ENCODE data around the gene RHBDD3. TPM values are rescaled to one million over a fixed set of nuclear protein-coding genes. Genes with fewer than 3 reads are reported as not detected.

RHBDD3 gene
- total and polyA plus RNA-seq, 2 donors (not counting 1 experiment from before 2014, with no cell fraction given) = 11.9 to 12.5 TPM

DNA sequence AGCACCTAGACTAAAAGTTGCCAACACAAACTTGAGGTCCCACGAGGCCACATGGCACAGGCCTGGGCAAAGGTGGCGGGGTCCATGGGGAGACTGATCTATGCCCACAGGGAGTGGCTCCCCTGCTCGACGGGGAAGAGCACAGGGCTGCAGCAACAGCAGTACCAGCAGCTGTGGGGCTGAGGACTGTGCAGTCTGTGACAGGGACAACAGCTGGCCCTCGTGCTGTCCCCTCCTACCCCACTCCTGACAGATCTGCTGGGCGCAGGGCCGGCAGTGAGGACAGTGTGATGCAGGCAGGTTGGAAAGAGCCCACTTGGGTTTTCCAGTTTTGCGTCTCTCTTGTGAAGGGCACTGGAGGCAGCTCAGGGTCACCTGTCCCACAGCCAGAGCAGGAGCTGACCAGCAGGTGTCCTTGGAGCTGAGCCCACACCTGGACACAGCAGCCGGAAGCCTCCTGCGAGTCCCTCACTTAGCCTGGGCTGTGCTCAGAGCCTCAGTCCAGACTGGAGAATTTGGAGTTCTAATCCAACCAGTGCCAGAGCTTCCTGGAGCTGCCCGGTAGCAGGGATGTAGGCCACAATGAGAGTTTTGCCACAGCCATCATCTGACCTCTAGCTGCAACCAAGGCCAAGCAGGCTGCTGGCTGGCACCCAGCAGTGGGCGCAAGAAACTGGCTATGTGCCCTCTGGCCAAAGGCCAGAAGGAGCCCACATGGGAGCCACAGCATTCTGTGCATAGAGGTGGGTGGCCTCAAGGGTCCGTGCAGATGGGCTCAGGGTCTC, 35.1 kb upstream of the RHBDD3 start:
- Histone ChIP-seq H3K4me2 (replicated peaks; ENCODE audit: low read depth, low read length, poor library complexity, severe bottlenecking) (no peak overlapping the region), H3K9me3 (ENCODE audit: control extremely low read depth in 1 of 3, control insufficient read depth in 2 of 3, insufficient read depth in 1 of 3, low read length in 2 of 3) (peaks cover 0 to 11% (median 0%) of the 10 kb centered on the region in 3 donors), H2AFZ (ENCODE audit: insufficient read depth, low read depth, low read length, poor library complexity, severe bottlenecking) (no peak overlapping the region), H3K4me1 (ENCODE audit: control insufficient read depth in 2 of 2, insufficient read depth in 2 of 2, low read length in 2 of 2) (peaks cover 11 to 17% of the 10 kb centered on the region in 2 donors), H3K9ac (ENCODE audit: low read length) (no peak overlapping the region), H3K27ac (ENCODE audit: low read length in 2 of 2) (no peak overlapping the region), H3K79me2 (ENCODE audit: control insufficient read depth, insufficient read depth, low read length) (peaks cover 2% of the 10 kb centered on the region), H3K4me3 (ENCODE audit: control extremely low read depth in 1 of 5, extremely low read depth in 1 of 5, insufficient read depth in 1 of 5, low read depth in 2 of 5, low read length in 4 of 5) (no peak overlapping the region), H3K36me3 (replicated peaks in 1 of 2; ENCODE audit: control extremely low read depth in 1 of 2, control insufficient read depth in 1 of 2, extremely low read depth in 1 of 2, insufficient read depth in 2 of 2, low read length in 1 of 2) (peaks cover 5 to 23% of the 10 kb centered on the region in 2 experiments), H3K27me3 (replicated peaks in 1 of 4; ENCODE audit: control extremely low read depth in 1 of 4, control insufficient read depth in 3 of 4, insufficient read depth in 4 of 4, low read length in 3 of 4) (peaks cover 0 to 27% (median 16%) of the 10 kb centered on the region in 4 experiments), H4K20me1 (ENCODE audit: control insufficient read depth, insufficient read depth, low read length, poor library complexity, severe bottlenecking) (peaks cover 14% of the 10 kb centered on the region)
- ATAC-seq (ENCODE audit: low read depth) (no peak), DNase-seq (no peak)
- POLR2A ChIA-PET = interaction anchor here (0.6 kb wide), 1 partner anchor 75 kb away, joined by 3 read pairs; no protein-coding TSS in a partner anchor
- CTCF ChIA-PET = no interaction called here
- TF ChIP-seq EZH2 (IDR thresholded peaks at IDR 0.05; ENCODE audit: borderline replicate concordance, insufficient read depth, low read depth, low read length, poor library complexity, severe bottlenecking) = no peak
- TF ChIP-seq, protein P1, sequence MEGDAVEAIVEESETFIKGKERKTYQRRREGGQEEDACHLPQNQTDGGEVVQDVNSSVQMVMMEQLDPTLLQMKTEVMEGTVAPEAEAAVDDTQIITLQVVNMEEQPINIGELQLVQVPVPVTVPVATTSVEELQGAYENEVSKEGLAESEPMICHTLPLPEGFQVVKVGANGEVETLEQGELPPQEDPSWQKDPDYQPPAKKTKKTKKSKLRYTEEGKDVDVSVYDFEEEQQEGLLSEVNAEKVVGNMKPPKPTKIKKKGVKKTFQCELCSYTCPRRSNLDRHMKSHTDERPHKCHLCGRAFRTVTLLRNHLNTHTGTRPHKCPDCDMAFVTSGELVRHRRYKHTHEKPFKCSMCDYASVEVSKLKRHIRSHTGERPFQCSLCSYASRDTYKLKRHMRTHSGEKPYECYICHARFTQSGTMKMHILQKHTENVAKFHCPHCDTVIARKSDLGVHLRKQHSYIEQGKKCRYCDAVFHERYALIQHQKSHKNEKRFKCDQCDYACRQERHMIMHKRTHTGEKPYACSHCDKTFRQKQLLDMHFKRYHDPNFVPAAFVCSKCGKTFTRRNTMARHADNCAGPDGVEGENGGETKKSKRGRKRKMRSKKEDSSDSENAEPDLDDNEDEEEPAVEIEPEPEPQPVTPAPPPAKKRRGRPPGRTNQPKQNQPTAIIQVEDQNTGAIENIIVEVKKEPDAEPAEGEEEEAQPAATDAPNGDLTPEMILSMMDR (IDR thresholded peaks at IDR 0.05) = no peak
- no peak overlapping the region for H3K4me3 Mint-ChIP-seq
- H3K4me1 Mint-ChIP-seq = peaks cover 17% of the 10 kb centered on the region
- intact Hi-C loops (cut with micrococcal nuclease) = no loop called here
- H3K27me3 Mint-ChIP-seq = peaks cover 21% of the 10 kb centered on the region
- no peak overlapping the region for H3K27ac Mint-ChIP-seq
- WGBS (ENCODE audit: insufficient coverage) = 66% methylated on average over 12 of the region's 13 CpGs
- no peaks in the 10 kb centered on the region for H3K9me3 Mint-ChIP-seq (ENCODE audit: insufficient read depth)

DNA sequence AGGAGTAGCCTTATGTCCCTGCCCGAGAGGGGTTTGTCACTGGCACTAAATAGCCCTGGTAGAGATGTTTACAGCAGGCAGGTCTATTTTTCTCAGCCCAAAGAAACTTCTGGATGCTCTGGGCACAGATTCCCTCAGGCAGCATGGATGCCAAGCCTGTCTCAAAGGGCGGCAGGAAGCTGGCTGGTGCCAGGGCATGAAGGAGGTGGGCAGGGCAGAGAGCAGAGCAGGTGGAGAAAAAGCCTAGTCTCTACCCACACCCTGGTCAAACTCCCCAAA, 34.6 kb upstream of the RHBDD3 start:
- H2AFZ ChIP-seq (ENCODE audit: insufficient read depth, low read depth, low read length, poor library complexity, severe bottlenecking) = no peak overlapping the region

More for the DNA sequence above, 34.6 kb upstream of the RHBDD3 start:
- intact Hi-C loops (cut with micrococcal nuclease) = no loop called here
- Histone ChIP-seq H3K79me2 (ENCODE audit: control insufficient read depth, insufficient read depth, low read length) (peaks cover 2% of the 10 kb centered on the region), H3K9ac (ENCODE audit: low read length) (no peak overlapping the region), H3K9me3 (ENCODE audit: control extremely low read depth in 1 of 3, control insufficient read depth in 2 of 3, insufficient read depth in 1 of 3, low read length in 2 of 3) (peaks cover 0 to 8% (median 0%) of the 10 kb centered on the region in 3 donors), H3K36me3 (replicated peaks in 1 of 2; ENCODE audit: control extremely low read depth in 1 of 2, control insufficient read depth in 1 of 2, extremely low read depth in 1 of 2, insufficient read depth in 2 of 2, low read length in 1 of 2) (peaks cover 5 to 28% of the 10 kb centered on the region in 2 experiments), H3K27me3 (replicated peaks in 1 of 4; ENCODE audit: control extremely low read depth in 1 of 4, control insufficient read depth in 3 of 4, insufficient read depth in 4 of 4, low read length in 3 of 4) (peaks cover 0 to 22% (median 15%) of the 10 kb centered on the region in 4 experiments), H3K4me2 (replicated peaks; ENCODE audit: low read depth, low read length, poor library complexity, severe bottlenecking) (no peak overlapping the region), H3K4me1 (ENCODE audit: control insufficient read depth in 2 of 2, insufficient read depth in 2 of 2, low read length in 2 of 2) (peaks cover 11 to 15% of the 10 kb centered on the region in 2 donors), H4K20me1 (ENCODE audit: control insufficient read depth, insufficient read depth, low read length, poor library complexity, severe bottlenecking) (peaks cover 19% of the 10 kb centered on the region), H3K4me3 (ENCODE audit: control extremely low read depth in 1 of 5, extremely low read depth in 1 of 5, insufficient read depth in 1 of 5, low read depth in 2 of 5, low read length in 4 of 5) (no peak overlapping the region), H3K27ac (ENCODE audit: low read length in 2 of 2) (no peak overlapping the region)
- no peak for ATAC-seq (ENCODE audit: low read depth)
- Mint-ChIP-seq H3K27me3 (peaks cover 18% of the 10 kb centered on the region), H3K4me3 (no peak overlapping the region), H3K9me3 (ENCODE audit: insufficient read depth) (no peaks in the 10 kb centered on the region), H3K27ac (no peak overlapping the region), H3K4me1 (peaks cover 14% of the 10 kb centered on the region)
- ChIA-PET CTCF (no interaction called here), POLR2A (no interaction called here)
- no peak for TF ChIP-seq EZH2 (IDR thresholded peaks at IDR 0.05; ENCODE audit: borderline replicate concordance, insufficient read depth, low read depth, low read length, poor library complexity, severe bottlenecking)
- TF ChIP-seq, protein P1 (IDR thresholded peaks at IDR 0.05) = no peak
- DNase-seq = no peak
- WGBS (ENCODE audit: insufficient coverage) = 100% methylated on average over 1 of the region's 2 CpGs

Measured in B cell (primary cell).